Ovary (tissue), 9 donors: ENCODE measurements around the gene REM2. TPM values are rescaled to one million over a fixed set of nuclear protein-coding genes. Genes with fewer than 3 reads are reported as not detected.
"Not testable (repeated sequence)": the region's sequence is repeated elsewhere in the genome, so short reads cannot be mapped to it uniquely, and the experiment has no call there.

Experiments
- DNase-seq, 5 donors: peaks; one replicate each; pipeline ENCODE4 v3.0.0-alpha.2; 2019 to 2020
- H3K27ac ChIP-seq, 2 donors: fragments of 200-600 bp; one replicate each; pipeline versions ENCODE4 v1.5.1 to v1.8.0; 2019 to 2022
- H3K27me3 ChIP-seq: fragments of 200-600 bp; one replicate; pipeline ENCODE4 v1.8.0; 2022
- H3K36me3 ChIP-seq: fragments of 200-600 bp; sonication (generic); one replicate; pipeline ENCODE4 v1.5.1; 2019
- H3K4me1 ChIP-seq: one replicate; pipeline ENCODE4 v1.8.1; 2013; ENCODE audit warnings: mild to moderate bottlenecking, moderate library complexity; ENCODE audit not compliant: insufficient read depth
- H3K4me3 ChIP-seq: fragments of 200-600 bp; sonication (generic); one replicate; pipeline ENCODE4 v1.5.1; 2017
- H3K9me3 ChIP-seq, 2 donors: fragments of 200-600 bp in 1 of 2; sonication (generic) in 1 of 2; one replicate each; pipeline versions ENCODE4 v1.5.1 to v1.8.1; 2013 to 2019; ENCODE audit warnings: mild to moderate bottlenecking in 1 of 2, moderate library complexity in 1 of 2
- CTCF ChIP-seq, 3 donors: fragments of 450-650 bp in 2 of 3; fragments of 200-600 bp in 1 of 3; IDR thresholded peaks; one replicate each; pipeline versions ENCODE4 v1.5.1 to v1.8.0; 2016 to 2022; ENCODE audit warnings: antibody characterized with exemption in 3 of 3, mild to moderate bottlenecking in 1 of 3
- EP300 ChIP-seq: sonication (generic); formaldehyde crosslinking; IDR thresholded peaks from one replicate; pipeline ENCODE4 v1.6.1; 2017; ENCODE audit warnings: antibody characterized with exemption
- POLR2A ChIP-seq: fragments of 450-650 bp; IDR thresholded peaks from one replicate; pipeline ENCODE4 v1.6.1; 2017; ENCODE audit warnings: antibody characterized with exemption, mild to moderate bottlenecking, moderate library complexity
- WGBS, 3 donors: extraction: QIAGEN DNeasy Blood & Tissue Kit in 1 of 3; methylation state at CpG; one replicate each; pipeline versions ENCODE4 v1.1.5 to v1.1.7; 2013 to 2017; 5-methylcytosine and 5-hydroxymethylcytosine counted together
- intact Hi-C, 4 donors: fragments of 100-400 bp; cut with DNase I; formaldehyde crosslinking; loops; one replicate each; pipeline versions ENCODE4 v1.11.0 to v1.15.1; 2022 to 2023
- polyA plus RNA-seq, 2 donors: library from polyadenylated mRNA; stranded (reverse); fragments of 200-250 nt in 1 of 2; fragments of 350-450 nt in 1 of 2; fragmentation: Illumina TruSeq in 1 of 2; extraction: RNeasy Lipid Tissue Mini Kit (QIAGEN cat#74804) in 1 of 2; gene quantifications; one replicate each; pipeline ENCODE4 v1.2.3, GENCODE V29; 2013 to 2014
- total RNA-seq, 7 donors: library from RNA; depleted of rRNA in 2 of 7; stranded (reverse); fragments of >200 nt in 2 of 7; fragmentation: NEBNext Ultra II Directional in 3 of 7; extraction: Animal tissue kit (Norgen Biotek cat#: 25700) in 3 of 7; gene quantifications; one replicate each; pipeline versions ENCODE4 v1.1.0 to v1.2.4, GENCODE V29; 2016 to 2023
- donor health status: DM: no; HTN: no; CAD: no; lungs with moderate emphysema.
- donor health status: DM: no; HTN: no; CAD: no.
- donor health status: Bipolar disorder and iron deficiency.
- donor health status: DM: yes; HTN: yes; CAD: no.
- donor health status: DM: no; HTN: no; CAD: no.
- donor health status: DM: yes; HTN: yes; CAD: no.

Gene REM2
- total and polyA plus RNA-seq, 9 donors = 0.12 to 1.1 (median 0.66) TPM

- Histone ChIP-seq H3K27ac (no peak overlapping the region), H3K9me3 (no peaks in the 10 kb centered on the region), H3K4me1 (no peaks in the 10 kb centered on the region), H3K36me3 (no peaks in the 10 kb centered on the region), H3K27me3 (no peaks in the 10 kb centered on the region), H3K4me3 (no peak overlapping the region)
- intact Hi-C loops = no loop called here
- 84 to 86% (median 85%) methylated on average over 8 of the region's 8 CpGs for WGBS, 3 donors
- TF ChIP-seq CTCF (IDR thresholded peaks at IDR 0.05) (no peak), POLR2A (no peak)
- DNase-seq = no peak
These were observed 25.6 kb downstream of the REM2 start for GRCh38 chr14:22908601-22909000.

GRCh38 chr14:22910916-22911315 lies 27.9 kb downstream of the REM2 start:
- no peaks in the 10 kb centered on the region for H3K9me3 ChIP-seq
- no peak for TF ChIP-seq EP300
- no peak for TF ChIP-seq POLR2A
- no peak for TF ChIP-seq CTCF (IDR thresholded peaks at IDR 0.05)
- intact Hi-C loops = no loop called here
- H3K27ac ChIP-seq = no peak overlapping the region
- no peaks in the 10 kb centered on the region for H3K4me1 ChIP-seq
- no peaks in the 10 kb centered on the region for H3K36me3 ChIP-seq
- no peaks in the 10 kb centered on the region for H3K27me3 ChIP-seq
- DNase-seq = no peak
- no peak overlapping the region for H3K4me3 ChIP-seq
- 86 to 92% (median 91%) methylated on average over 5 of the region's 5 CpGs for WGBS, 3 donors

DNA sequence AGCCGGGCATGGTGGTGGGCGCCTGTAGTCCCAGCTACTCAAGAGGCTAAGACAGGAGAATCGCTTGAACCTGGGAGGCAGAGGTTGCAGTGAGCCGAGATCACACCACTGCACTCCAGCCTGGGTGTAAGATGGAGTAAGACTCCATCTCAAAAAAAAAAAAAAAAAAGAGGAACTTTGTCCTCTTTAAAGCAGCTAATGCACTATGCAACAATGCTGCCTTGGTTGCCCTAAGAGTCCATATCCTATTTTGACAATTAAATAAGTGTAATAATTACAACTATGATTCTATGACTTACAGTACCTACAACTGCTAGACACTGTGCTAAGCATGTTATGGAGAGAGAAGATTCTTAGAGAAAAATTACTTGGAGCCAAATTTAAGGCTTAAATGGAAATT lies 31.8 kb downstream of the REM2 start:
- H3K4me3 ChIP-seq, H3K9me3 ChIP-seq, H3K36me3 ChIP-seq, H3K4me1 ChIP-seq, H3K27ac ChIP-seq, intact Hi-C loops, H3K27me3 ChIP-seq, DNase-seq: not testable (repeated sequence)
- 88 to 97% (median 95%) methylated on average over 4 of the region's 4 CpGs for WGBS, 3 donors

GRCh38 chr14:22915886-22916521 lies 33.0 kb downstream of the REM2 start:
- no peak overlapping the region for H3K4me3 ChIP-seq
- 79 to 80% (median 80%) methylated on average over 8 of the region's 8 CpGs for WGBS, 3 donors
- H3K36me3 ChIP-seq = no peaks in the 10 kb centered on the region
- no peaks in the 10 kb centered on the region for H3K9me3 ChIP-seq
- no peaks in the 10 kb centered on the region for H3K27me3 ChIP-seq
- intact Hi-C loops = no loop called here
- peaks cover 6% of the 10 kb centered on the region for H3K4me1 ChIP-seq
- TF ChIP-seq EP300 (no peak), POLR2A (no peak), CTCF (IDR thresholded peaks at IDR 0.05) (no peak)
- no peak overlapping the region for H3K27ac ChIP-seq
- DNase-seq = no peak

DNA sequence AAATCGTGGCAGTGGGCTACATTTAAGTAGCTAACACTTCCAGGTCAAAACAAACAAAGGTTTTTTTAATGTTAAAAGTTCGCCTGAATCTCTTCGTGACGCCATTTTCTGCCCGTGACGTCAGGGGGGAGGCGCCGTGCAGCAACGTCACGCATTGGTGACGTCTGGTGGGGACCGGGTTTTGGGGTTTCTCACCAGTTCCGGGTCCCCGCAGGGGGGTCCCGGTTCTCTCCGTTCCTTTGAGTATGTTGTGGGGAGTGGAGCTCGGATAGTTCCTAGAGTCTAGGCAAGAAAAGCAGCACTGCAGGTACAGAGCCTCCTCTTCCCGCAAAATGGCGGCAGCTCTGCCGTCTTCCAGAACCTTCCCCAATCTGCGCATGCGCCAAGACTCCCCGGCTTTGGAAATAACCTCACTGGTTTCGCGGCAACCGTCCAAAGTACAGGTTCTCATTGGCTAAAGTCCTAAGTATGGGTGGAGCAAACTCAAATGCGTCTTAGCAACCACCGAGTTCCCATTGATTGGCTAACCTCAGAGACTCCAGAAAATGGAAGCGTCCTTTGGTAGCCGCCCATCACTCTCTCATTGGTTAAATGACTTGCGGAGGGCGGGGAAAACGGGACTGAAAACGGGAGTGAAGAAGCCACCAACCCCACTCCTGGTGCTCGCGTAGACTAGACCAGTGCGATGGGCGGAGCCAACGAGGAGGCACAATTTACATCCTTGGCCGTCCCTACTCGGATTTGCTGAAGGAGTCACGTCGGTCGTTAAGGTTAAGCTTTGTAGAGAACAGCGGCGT lies 36.0 kb downstream of the REM2 start, which contains the start of gene RBM23:
TSS of gene RBM23 (minus strand) at position 346 of the 797 bp plus-strand sequence.
- H3K4me3 ChIP-seq = peak within 1 kb of the TSS; percentile 65
- TF ChIP-seq CTCF (IDR thresholded peaks at IDR 0.05) (peak in 1 of 3 donors; percentile 33), EP300 (peak; percentile 65), POLR2A (peak; percentile 92)
- peaks cover 6% of the 10 kb centered on the region for H3K4me1 ChIP-seq
- DNase-seq = peak; percentile 100
- no peaks in the 10 kb centered on the region for H3K9me3 ChIP-seq
- peak within 1 kb of the TSS; percentile 90 to 100 for H3K27ac ChIP-seq
- WGBS, 3 donors = 0% methylated on average over 46 of the region's 46 CpGs
- intact Hi-C loops = no loop called here
- H3K36me3 ChIP-seq = no peaks in the 10 kb centered on the region
- no peaks in the 10 kb centered on the region for H3K27me3 ChIP-seq
